HFF-Myc (cell line): ENCODE results near the gene DUSP18.

Experiments
- DNase-seq: peaks from one replicate; pipeline ENCODE4 v3.0.0-alpha.2; 2011; ENCODE audit warnings: low read depth; ENCODE audit errors: extremely low read depth
- H3K4me3 ChIP-seq: replicated peaks from 2 replicates; pipeline ENCODE4 v1.5.1; 2011; ENCODE audit warnings: low read depth, mild to moderate bottlenecking, control low read depth, low read length
- TF ChIP-seq, protein P1 (sequence below): IDR thresholded peaks from 2 replicates; pipeline ENCODE4 v1.5.1; 2012; ENCODE audit warnings: mild to moderate bottlenecking, low read depth, low read length, control low read depth; ENCODE audit errors: missing control alignments

The DUSP18 gene

GRCh38 chr22:30649430-30650007 is 18.2 kb downstream of the DUSP18 start:
- TF ChIP-seq, protein P1, sequence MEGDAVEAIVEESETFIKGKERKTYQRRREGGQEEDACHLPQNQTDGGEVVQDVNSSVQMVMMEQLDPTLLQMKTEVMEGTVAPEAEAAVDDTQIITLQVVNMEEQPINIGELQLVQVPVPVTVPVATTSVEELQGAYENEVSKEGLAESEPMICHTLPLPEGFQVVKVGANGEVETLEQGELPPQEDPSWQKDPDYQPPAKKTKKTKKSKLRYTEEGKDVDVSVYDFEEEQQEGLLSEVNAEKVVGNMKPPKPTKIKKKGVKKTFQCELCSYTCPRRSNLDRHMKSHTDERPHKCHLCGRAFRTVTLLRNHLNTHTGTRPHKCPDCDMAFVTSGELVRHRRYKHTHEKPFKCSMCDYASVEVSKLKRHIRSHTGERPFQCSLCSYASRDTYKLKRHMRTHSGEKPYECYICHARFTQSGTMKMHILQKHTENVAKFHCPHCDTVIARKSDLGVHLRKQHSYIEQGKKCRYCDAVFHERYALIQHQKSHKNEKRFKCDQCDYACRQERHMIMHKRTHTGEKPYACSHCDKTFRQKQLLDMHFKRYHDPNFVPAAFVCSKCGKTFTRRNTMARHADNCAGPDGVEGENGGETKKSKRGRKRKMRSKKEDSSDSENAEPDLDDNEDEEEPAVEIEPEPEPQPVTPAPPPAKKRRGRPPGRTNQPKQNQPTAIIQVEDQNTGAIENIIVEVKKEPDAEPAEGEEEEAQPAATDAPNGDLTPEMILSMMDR, result no peak
- no peak overlapping the region for H3K4me3 ChIP-seq
- peak; percentile 58 for DNase-seq

DNA sequence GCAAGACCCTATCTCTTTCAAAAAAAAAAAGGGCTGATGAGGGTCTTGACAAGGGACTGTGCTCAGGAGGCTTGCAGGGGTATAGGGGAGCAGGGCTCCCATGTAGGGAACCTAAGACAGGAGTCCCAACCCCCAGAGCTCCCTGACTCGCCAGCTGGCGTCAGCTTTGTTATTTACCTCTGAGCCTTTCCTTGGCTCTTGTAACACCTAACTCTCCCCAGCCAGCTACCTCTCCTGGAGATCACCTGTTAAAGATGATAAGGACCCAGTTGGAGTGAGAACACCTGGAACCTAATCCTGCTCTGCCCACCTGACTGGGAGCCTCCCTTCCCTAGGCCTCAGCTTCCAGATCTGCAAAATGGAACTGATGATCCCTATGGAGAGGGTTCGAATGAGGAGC is 18.9 kb downstream of the DUSP18 start:
- TF ChIP-seq, protein P1, result no peak
- no peak for DNase-seq
- no peak overlapping the region for H3K4me3 ChIP-seq

DNA sequence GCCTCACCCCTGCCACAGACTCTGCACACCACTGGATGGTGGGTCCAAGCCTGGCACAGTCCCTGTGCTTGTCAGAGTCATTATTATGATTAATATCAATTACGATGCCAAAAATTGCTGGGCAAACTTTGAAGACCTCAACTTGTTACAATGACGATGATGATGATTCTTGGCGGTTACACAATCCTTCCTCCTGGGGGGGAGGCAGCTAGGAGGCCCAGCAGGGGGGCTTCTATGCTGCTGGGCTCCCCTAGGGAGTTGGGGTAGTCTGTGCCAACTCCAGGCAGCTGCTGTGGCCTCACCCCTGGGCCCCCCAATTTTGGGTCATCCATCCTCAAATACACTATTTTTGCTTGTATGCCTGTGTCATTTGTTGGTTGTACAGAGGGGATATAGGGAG is 20.1 kb downstream of the DUSP18 start:
- H3K4me3 ChIP-seq, result no peak overlapping the region
- no peak for DNase-seq
- TF ChIP-seq, protein P1, result no peak

DNA sequence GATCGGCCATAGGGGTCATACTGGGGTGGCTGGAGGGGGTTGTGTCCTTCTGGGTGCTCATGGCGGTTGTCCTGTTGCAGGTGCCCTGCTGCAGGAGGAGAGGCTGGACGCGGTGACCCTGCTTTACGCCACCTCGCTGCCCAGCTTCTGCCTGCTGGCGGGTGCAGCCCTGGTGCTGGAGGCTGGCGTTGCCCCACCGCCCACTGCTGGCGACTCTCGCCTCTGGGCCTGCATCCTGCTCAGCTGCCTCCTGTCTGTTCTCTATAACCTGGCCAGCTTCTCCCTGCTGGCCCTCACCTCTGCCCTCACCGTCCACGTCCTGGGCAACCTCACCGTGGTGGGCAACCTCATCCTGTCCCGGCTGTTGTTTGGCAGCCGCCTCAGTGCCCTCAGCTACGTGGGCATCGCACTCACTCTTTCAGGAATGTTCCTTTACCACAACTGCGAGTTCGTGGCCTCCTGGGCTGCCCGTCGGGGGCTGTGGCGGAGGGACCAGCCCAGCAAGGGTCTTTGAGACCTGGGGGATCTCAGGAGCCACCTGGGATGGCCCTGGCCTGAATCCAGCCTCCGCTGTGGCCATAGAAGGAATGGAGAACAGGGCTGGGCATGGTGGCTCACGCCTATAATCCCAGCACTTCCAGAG is 21.0 kb downstream of the DUSP18 start:
- no peak overlapping the region for H3K4me3 ChIP-seq
- no peak for DNase-seq
- TF ChIP-seq, protein P1, result no peak

- DNase-seq, result no peak
- H3K4me3 ChIP-seq, result no peak overlapping the region
- TF ChIP-seq, protein P1, result no peak
These were observed 24.4 kb downstream of the DUSP18 start for GRCh38 chr22:30643055-30643875.

GRCh38 chr22:30640839-30641430 is 26.7 kb downstream of the DUSP18 start:
- TF ChIP-seq, protein P1, result no peak
- DNase-seq, result no peak
- no peak overlapping the region for H3K4me3 ChIP-seq
